Central memory CD4-positive, alpha-beta T cell (primary cell): ENCODE results near the gene C16orf78.
"Not testable (repeated sequence)": the region's sequence is repeated elsewhere in the genome, so short reads cannot be mapped to it uniquely, and the experiment has no call there.

ENCODE experiments used
- DNase-seq: peaks from one replicate; pipeline ENCODE4 v3.0.0; 2022

C16orf78 gene

DNA sequence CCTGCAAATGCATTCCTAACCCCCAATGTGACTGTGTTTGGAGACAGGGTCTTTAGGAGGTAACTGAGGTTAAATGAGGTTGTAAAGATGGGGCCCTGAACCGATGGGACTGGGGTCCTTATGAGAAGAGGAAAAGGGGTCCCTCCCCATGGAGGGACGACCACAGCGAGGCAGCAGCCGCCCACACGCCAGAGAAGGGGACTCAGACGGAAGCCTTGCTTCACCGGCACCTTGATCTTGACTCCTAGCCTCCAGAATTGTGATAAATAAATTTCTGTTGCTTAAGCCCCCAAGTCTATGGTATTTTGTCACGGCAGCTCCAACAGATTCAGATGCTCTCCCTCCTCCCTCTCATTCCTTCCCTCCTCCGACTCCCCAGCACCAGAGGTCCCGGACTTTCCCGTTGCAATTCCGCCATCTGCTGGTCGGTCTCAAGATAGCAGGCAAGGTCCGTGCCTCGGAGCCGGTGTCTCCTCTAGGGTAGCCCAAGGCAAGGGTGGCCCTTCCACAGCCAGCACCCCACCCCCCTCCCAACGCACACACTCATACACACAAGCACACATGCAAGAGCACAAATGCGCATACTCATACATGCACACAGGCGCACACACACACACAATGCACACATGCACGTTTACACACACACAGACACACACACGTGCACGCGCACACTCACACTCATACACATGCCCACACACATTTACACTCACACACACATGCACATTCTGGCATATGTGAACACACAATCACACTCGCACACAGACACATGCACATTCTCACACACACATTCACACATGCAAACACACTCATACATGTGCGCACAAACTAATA is 23.1 kb upstream of the C16orf78 start:
- no peak for DNase-seq

- DNase-seq = no peak
Observed at GRCh38 chr16:49351096-49351487, 22.5 kb upstream of the C16orf78 start.

- DNase-seq = no peak
Observed at GRCh38 chr16:49352892-49353291, 20.7 kb upstream of the C16orf78 start.

GRCh38 chr16:49353680-49354079 is 19.9 kb upstream of the C16orf78 start:
- DNase-seq = no peak

- no peak for DNase-seq
Observed at GRCh38 chr16:49354101-49354500, 19.5 kb upstream of the C16orf78 start.

- DNase-seq = no peak
Observed at GRCh38 chr16:49354991-49355390, 18.6 kb upstream of the C16orf78 start.

DNA sequence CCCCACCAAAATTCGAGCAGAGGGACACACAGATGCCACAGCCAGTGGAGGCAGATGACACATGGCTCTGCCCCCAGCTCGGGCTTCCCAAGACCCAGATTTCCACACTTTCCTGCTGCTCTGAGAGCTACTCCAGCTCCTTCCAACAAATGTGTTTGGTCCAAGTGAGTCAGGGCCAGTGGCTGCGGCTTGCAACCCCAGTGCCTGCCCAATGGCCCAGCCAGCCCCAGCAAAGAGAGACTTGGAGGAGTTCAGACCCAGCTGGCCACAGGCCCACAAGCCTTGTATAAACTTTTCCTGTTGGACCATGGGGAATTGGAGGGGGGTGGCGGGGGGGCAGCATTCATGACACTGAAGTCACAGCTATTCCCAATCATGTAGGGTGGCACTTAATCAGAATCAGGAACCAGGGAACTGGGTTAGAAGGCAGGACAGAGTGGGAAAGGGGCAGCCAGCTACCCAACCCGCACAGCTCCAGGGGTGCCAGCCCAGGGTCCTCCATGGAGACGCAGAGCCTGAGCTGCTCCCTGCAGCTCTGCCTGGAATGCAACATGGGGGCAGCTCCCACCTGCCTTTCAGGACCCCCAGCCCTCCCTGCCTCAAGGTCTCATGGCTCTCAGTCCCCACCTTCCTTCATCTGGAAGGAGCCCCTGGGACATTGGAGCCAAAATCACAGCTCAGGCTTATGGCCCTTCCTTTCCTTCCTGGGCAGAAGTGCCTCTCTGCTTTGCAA is 17.5 kb upstream of the C16orf78 start:
- no peak for DNase-seq

GRCh38 chr16:49356728-49357488 is 16.7 kb upstream of the C16orf78 start:
- DNase-seq = no peak

DNA sequence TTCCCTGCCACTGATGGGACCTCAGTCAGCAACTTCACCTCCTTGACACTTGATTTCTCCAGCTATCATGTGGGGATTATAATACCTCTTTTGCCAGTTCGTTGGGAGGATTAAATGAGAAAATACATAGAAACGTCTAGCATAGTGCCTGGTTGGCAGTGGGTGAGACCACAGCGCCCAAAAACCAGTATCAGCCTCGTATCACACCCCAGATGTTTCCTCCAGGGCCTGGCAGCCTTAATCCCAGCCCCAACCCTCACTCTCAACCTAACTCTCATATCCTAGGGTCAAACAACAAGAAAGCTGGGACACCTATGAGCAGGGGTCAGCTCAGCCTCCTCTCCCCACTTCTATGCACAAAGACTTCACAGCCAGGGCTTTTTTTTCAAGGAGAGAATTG is 14.0 kb upstream of the C16orf78 start:
- no peak for DNase-seq

- DNase-seq = not testable (repeated sequence)
Observed at GRCh38 chr16:49361731-49362130, 11.9 kb upstream of the C16orf78 start.

DNA sequence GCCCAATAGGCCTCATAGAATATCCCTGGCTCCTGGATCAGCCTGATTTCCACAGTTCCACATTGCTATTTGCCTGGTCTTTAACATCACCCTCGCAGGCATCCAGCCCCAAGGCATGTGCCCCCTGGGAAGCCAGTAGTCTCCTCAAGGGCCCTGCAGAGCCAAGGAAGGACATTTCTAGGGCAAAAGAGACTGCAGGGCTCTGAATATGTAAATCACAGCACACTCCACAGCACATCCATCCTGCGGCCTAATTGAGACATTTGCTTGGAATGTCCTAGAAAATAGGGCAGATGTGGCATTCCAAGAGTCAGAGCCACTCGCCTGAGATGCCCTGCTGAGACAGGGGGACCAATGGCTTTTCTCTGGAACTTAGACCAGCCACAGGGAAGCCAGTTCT is 11.4 kb upstream of the C16orf78 start:
- no peak for DNase-seq

- DNase-seq = no peak
Observed at GRCh38 chr16:49365711-49366509, 7.7 kb upstream of the C16orf78 start.

DNA sequence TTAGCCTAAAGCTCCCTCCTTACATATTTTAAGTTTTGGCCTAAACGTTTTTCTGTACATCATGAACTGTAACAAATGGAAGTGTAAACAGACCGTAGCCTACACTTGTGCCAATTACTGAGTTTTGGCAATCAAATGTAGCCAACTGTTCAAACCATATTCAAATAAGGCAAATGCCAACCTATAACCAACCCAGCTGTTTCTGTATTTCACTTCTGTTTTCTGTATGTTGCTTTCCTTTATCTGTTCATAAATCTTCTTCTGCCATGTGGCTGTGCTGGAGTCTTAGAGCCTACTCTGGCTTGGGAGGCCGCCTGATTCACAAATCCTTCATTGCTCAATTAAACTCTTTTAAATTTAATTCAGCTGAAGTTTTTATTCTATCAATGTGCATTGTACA is 6.9 kb upstream of the C16orf78 start:
- DNase-seq = no peak

- DNase-seq = no peak
Observed at GRCh38 chr16:49369651-49370611, 3.7 kb upstream of the C16orf78 start.

- DNase-seq = no peak
Observed at GRCh38 chr16:49376206-49376605, 2.6 kb downstream of the C16orf78 start.

DNA sequence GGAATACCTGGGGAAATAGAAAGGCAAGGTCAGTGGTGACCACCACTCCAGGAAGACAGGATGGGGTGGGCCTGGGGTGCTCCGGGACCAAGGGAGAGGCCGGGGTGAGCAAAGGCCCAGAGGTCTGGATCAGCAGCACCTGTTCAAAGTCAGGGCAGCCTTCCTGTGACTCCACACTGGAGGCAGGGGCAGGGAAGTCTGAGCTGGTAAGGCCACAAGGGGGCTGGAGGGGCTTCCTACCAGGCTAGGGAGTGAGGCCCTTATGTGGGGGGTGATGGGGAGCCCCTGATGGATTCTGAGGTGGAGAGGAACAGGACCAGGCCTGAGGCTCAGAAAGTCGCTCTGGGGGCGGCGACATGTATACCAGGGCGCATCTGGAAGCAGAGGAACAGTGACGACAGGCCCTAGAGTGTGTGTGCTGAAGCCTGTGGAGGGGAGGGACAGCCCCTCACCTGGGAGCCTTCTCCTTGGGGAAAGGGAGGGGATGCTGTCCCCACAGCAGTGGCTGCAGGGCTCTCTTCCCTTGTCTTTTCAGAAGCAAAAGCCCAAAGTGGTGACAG is 3.7 kb downstream of the C16orf78 start:
- no peak for DNase-seq

- no peak for DNase-seq
Observed at GRCh38 chr16:49378238-49378637, 4.6 kb downstream of the C16orf78 start.

GRCh38 chr16:49378816-49379215 is 5.2 kb downstream of the C16orf78 start:
- DNase-seq = no peak

DNA sequence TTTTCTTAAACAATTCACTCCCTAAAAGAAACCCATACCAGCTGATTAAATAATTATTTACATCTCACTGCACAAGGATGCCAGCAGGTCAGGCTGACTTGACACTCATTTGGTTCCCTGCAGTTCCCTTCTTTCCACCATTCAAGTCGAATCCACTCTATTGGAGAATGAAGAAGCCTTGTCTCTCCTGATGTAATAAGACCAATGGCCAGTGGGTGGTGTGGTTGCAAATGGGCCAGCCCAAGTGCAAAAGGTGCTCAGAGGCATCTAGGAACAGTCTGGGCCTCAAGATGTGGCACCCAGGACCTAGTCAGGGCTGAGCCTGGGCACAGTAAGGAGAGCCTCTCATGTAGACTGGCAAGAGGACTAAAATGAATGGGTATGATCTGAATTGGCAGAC is 9.3 kb downstream of the C16orf78 start:
- DNase-seq = no peak

DNA sequence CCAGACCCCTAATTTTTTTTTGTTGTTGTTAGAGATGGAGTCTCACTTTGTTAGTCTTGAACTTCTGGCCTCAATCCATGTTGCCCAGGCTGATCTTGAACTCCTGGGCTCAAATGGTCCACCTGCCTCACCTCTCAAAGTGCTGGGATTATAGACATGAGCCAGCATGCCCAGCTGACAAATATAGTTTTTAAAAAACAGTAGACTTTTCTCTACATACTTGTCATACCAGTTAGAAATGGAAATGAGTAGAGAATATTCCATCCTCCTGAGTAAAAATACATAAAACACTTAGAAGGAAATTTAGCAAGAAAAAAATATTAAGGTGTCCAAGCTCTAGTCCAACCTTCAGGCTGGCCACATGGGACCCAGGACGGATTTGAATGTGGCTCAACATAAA is 21.4 kb downstream of the C16orf78 start:
- DNase-seq = no peak

DNA sequence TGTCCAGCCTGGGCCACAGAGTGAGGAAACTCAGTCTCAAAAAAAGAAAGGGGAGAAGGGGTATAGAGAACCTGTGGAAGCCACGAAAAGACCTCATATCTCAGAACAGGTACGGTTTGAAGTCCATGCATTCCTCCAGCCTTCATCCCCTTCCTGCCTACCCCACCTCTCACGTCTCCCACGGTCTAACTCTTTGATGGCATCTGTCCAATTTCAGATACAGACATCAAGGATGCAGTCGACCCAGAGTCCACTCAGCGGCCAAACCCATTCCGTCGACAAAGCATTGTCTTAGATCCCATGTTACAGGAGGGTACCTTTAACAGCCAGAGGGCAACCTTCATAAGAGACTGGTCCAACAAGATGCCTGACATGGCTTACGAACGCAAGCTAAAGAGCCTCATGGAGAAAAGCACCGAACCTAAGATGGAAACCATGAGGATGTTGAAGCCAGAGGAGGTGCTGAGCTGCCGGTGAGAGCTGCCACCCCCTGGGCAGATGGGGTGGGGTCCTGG is 22.7 kb downstream of the C16orf78 start:
- DNase-seq = no peak
